Panc1 (cell line): Measurements from ENCODE around the gene GPR153. TPM values are rescaled to one million over a fixed set of nuclear protein-coding genes. Genes with fewer than 3 reads are reported as not detected.
"Not testable (repeated sequence)": the region's sequence is repeated elsewhere in the genome, so short reads cannot be mapped to it uniquely, and the experiment has no call there.

Experiments used
- ATAC-seq: fragments of 200-7000 bp; cut with Tn5 transposase; 2 replicates; pipeline ENCODE4 v1.9.1; 2020; ENCODE audit warnings: mild to moderate bottlenecking, moderate library complexity
- BruUV-seq: library from RNA; stranded (reverse); fragments of 400-500 nt; replicated peaks from 2 replicates; lab custom pipeline; 2021; lab: Mats Ljungman, UMichigan
- CTCF ChIA-PET: fragments of 300-600 bp; sonication (Branson Sonifier 250); formaldehyde crosslinking; loops from one replicate; lab custom pipeline; 2022; ENCODE audit warnings: antibody characterized with exemption; lab: Charles Lee
- POLR2A ChIA-PET: fragments of 300-600 bp; sonication (Branson Sonifier 250); formaldehyde crosslinking; loops from one replicate; lab custom pipeline; 2022; ENCODE audit warnings: antibody characterized with exemption; lab: Charles Lee
- DNase-seq: peaks from one replicate; pipeline ENCODE4 v3.0.0-alpha.2; 2010; ENCODE audit warnings: low read depth, low spot score
- H3K27ac ChIP-seq: 2 replicates; pipeline ENCODE4 v1.5.1; 2011; ENCODE audit warnings: mild to moderate bottlenecking, low read length, inconsistent platforms
- H3K27me3 ChIP-seq: fragments of 200-500 bp; sonication (Bioruptor generic); 2 replicates; pipeline ENCODE4 v1.6.0; 2014; ENCODE audit warnings: low read length, inconsistent platforms; ENCODE audit not compliant: control insufficient read depth, insufficient read depth
- H3K36me3 ChIP-seq: fragments of 200-500 bp; sonication (Bioruptor generic); 2 replicates; pipeline ENCODE4 v1.5.1; 2014; ENCODE audit warnings: inconsistent platforms, mild to moderate bottlenecking, low read length, moderate library complexity; ENCODE audit not compliant: control insufficient read depth, insufficient read depth
- H3K4me1 ChIP-seq: 2 replicates; pipeline ENCODE4 v1.5.1; 2011; ENCODE audit warnings: inconsistent platforms, mild to moderate bottlenecking, low read length, moderate library complexity; ENCODE audit not compliant: control insufficient read depth, insufficient read depth
- H3K4me3 ChIP-seq, 2 experiments: 2 replicates each; pipeline ENCODE4 v1.5.1; 2011 to 2012; ENCODE audit warnings: low read depth in 2 of 2, low read length in 2 of 2, mild to moderate bottlenecking in 2 of 2, inconsistent platforms in 1 of 2, moderate library complexity in 1 of 2
- H3K9me3 ChIP-seq: fragments of 200-500 bp; sonication (Bioruptor generic); 2 replicates; pipeline ENCODE4 v1.5.1; 2014; ENCODE audit warnings: low read depth, mild to moderate bottlenecking, inconsistent platforms, low read length, moderate library complexity; ENCODE audit not compliant: control insufficient read depth, insufficient read depth
- POLR2AphosphoS5 ChIP-seq: IDR thresholded peaks from 2 replicates; pipeline ENCODE4 v1.6.1; 2012; ENCODE audit warnings: mild to moderate bottlenecking, low read depth, low read length, moderate library complexity
- SIN3A ChIP-seq: IDR thresholded peaks from 2 replicates; pipeline ENCODE4 v1.6.1; 2012; ENCODE audit warnings: low read depth, mild to moderate bottlenecking, low read length, moderate library complexity, borderline replicate concordance; ENCODE audit not compliant: insufficient read depth
- TCF7L2 ChIP-seq: IDR thresholded peaks from 2 replicates; pipeline ENCODE4 v1.6.1; 2011; ENCODE audit warnings: mild to moderate bottlenecking, low read depth, low read length, inconsistent platforms
- in situ Hi-C: cut with HindIII; loops from 2 replicates; pipeline ENCODE4 v1.10.0; 2016; ENCODE audit warnings: low sequenced_read_pairs, low pct_unique_long_range_greater_than_20kb
- intact Hi-C: fragments of 100-400 bp; cut with micrococcal nuclease; formaldehyde crosslinking; loops from one replicate; pipeline ENCODE4 v1.10.0; 2022; ENCODE audit not compliant: unreplicated experiment
- total RNA-seq: library from RNA; stranded (reverse); gene quantifications from one replicate; pipeline ENCODE4 v1.2.1, GENCODE V29; 2021; ENCODE audit not compliant: unreplicated experiment
- TF ChIP-seq, protein P1 (sequence below), 2 experiments: IDR thresholded peaks; 2 replicates each; pipeline ENCODE4 v1.6.1; 2011 to 2012; ENCODE audit warnings: low read depth in 2 of 2, control low read depth in 1 of 2, low read length in 1 of 2, mild to moderate bottlenecking in 1 of 2, moderate library complexity in 1 of 2; ENCODE audit not compliant: insufficient read depth in 1 of 2
- TF ChIP-seq, protein P2 (sequence below): fragments of 450-650 bp; IDR thresholded peaks from 2 replicates; pipeline ENCODE4 v1.5.1; 2017; ENCODE audit warnings: mild to moderate bottlenecking

GPR153 gene
- total RNA-seq, 1 experiment from 2014 or later = 5.5 TPM

DNA sequence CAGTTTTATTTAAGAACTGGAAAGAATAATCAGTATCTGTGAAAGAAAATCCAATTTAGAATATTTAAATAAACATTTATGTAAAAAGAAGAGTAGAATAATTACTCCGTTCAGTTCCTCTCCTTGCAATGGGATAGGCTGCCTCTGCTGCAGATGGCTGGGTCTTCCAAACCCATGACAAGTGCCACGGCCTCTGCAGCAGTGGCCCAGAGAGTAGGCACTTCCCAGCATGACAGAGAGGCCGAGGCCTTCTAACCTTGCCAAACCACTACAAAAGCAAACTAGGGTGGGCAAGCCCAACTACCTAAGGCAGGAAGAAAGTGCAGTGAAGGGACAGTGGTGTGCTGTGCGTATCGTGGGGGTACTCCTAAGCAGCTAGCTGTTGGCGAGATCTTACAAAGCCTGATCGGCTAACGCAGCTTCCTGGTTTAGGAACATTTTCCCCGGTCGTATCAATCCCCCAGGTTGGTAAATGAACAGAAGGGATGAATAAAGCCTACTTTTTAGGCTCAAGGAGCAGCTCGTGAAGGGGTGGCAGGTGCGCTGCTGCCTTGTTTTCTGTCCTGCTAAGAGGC lies 39.6 kb downstream of the GPR153 start:
- DNase-seq = no peak
- TF ChIP-seq, protein P1, sequence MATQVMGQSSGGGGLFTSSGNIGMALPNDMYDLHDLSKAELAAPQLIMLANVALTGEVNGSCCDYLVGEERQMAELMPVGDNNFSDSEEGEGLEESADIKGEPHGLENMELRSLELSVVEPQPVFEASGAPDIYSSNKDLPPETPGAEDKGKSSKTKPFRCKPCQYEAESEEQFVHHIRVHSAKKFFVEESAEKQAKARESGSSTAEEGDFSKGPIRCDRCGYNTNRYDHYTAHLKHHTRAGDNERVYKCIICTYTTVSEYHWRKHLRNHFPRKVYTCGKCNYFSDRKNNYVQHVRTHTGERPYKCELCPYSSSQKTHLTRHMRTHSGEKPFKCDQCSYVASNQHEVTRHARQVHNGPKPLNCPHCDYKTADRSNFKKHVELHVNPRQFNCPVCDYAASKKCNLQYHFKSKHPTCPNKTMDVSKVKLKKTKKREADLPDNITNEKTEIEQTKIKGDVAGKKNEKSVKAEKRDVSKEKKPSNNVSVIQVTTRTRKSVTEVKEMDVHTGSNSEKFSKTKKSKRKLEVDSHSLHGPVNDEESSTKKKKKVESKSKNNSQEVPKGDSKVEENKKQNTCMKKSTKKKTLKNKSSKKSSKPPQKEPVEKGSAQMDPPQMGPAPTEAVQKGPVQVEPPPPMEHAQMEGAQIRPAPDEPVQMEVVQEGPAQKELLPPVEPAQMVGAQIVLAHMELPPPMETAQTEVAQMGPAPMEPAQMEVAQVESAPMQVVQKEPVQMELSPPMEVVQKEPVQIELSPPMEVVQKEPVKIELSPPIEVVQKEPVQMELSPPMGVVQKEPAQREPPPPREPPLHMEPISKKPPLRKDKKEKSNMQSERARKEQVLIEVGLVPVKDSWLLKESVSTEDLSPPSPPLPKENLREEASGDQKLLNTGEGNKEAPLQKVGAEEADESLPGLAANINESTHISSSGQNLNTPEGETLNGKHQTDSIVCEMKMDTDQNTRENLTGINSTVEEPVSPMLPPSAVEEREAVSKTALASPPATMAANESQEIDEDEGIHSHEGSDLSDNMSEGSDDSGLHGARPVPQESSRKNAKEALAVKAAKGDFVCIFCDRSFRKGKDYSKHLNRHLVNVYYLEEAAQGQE (IDR thresholded peaks at IDR 0.05; ENCODE audit: insufficient read depth in 1 of 2, low read depth in 2 of 2, low read length in 1 of 2) = no peak
- TF ChIP-seq POLR2AphosphoS5 (peak; percentile 58), TCF7L2 (no peak)
- Histone ChIP-seq H3K4me3 (no peak overlapping the region), H3K27ac (no peak overlapping the region), H3K9me3 (no peaks in the 10 kb centered on the region), H3K36me3 (0 out of 2 replicates have a peak, but pooled peaks cover 6% of the 10 kb centered on the region), H3K4me1 (peaks cover 14% of the 10 kb centered on the region), H3K27me3 (no peaks in the 10 kb centered on the region)
- ChIA-PET CTCF (interaction anchor here (0.5 to 0.6 kb wide), 2 partner anchors 9 to 12 kb away, joined by 3 read pairs; no protein-coding TSS in a partner anchor), POLR2A (no interaction called here)
- no peak for ATAC-seq
- no TSS peak for BruUV-seq
- intact Hi-C loops = no loop called here
- in situ Hi-C loops = no loop called here

DNA sequence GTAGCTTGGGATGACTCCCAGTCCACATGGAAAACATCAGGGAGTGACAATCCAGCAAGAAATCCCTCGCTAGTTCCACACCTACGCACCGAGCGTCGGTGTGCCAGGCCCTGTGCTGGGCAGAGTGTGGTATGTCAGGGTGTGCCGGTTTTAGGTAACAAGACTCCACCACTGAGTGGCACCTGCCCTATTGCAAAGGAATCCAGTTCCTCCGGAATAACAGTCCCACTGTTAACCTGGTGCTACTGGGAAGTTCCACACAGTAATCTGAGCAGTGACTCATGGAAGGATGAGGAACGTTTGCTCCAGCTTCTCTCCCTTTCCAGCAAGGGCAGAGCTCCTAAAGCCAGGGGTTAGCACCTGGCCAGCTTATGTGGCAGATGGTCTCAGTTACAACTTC lies 40.7 kb downstream of the GPR153 start:
- Histone ChIP-seq H3K36me3 (0 out of 2 replicates have a peak, but pooled peaks cover 6% of the 10 kb centered on the region), H3K9me3 (no peaks in the 10 kb centered on the region), H3K27ac (0 out of 2 replicates have a peak overlapping the region, but pooled peaks have one; percentile 29), H3K4me3 (no peak overlapping the region), H3K27me3 (no peaks in the 10 kb centered on the region), H3K4me1 (peaks cover 14% of the 10 kb centered on the region)
- BruUV-seq = no TSS peak
- CTCF ChIA-PET = interaction anchor here (0.6 kb wide), 1 partner anchor 10 kb away, joined by 4 read pairs; no protein-coding TSS in a partner anchor
- in situ Hi-C loops (no loop called here), intact Hi-C loops (no loop called here)
- DNase-seq (no peak), ATAC-seq (0 out of 2 replicates have a peak, but pooled peaks have one; percentile 11)
- POLR2A ChIA-PET = no interaction called here
- TF ChIP-seq SIN3A = no peak
- TF ChIP-seq, protein P2, sequence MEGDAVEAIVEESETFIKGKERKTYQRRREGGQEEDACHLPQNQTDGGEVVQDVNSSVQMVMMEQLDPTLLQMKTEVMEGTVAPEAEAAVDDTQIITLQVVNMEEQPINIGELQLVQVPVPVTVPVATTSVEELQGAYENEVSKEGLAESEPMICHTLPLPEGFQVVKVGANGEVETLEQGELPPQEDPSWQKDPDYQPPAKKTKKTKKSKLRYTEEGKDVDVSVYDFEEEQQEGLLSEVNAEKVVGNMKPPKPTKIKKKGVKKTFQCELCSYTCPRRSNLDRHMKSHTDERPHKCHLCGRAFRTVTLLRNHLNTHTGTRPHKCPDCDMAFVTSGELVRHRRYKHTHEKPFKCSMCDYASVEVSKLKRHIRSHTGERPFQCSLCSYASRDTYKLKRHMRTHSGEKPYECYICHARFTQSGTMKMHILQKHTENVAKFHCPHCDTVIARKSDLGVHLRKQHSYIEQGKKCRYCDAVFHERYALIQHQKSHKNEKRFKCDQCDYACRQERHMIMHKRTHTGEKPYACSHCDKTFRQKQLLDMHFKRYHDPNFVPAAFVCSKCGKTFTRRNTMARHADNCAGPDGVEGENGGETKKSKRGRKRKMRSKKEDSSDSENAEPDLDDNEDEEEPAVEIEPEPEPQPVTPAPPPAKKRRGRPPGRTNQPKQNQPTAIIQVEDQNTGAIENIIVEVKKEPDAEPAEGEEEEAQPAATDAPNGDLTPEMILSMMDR = no peak

DNA sequence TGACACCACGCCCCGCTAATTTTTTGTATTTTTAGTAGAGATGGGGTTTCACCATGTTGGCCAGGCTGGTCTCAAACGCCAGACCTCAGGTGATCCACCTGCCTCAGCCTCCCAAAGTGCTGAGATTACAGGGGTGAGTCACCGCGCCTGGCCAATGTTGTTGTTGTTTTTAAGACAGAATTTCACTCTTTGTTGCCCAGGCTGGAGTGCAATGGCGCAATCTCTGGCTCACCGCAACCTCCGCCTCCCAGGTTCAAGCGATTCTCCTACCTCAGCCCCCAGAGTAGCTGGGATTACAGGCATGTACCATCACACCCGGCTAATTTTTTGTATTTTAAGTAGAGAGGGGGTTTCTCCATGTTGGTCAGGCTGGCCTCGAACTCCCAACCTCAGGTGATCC lies 41.3 kb downstream of the GPR153 start:
- intact Hi-C loops, H3K27ac ChIP-seq: not testable (repeated sequence)

More for the DNA sequence above, 41.3 kb downstream of the GPR153 start:
- H3K27me3 ChIP-seq, H3K4me1 ChIP-seq, H3K36me3 ChIP-seq, H3K9me3 ChIP-seq, BruUV-seq, in situ Hi-C loops, DNase-seq, POLR2A ChIA-PET, ATAC-seq, H3K4me3 ChIP-seq: not testable (repeated sequence)
- CTCF ChIA-PET = interaction anchor here (0.6 kb wide), 1 partner anchor 11 kb away, joined by 4 read pairs; no protein-coding TSS in a partner anchor
